AG04450 (cell line): ENCODE data around the gene ABTB1. TPM values are rescaled to one million over a fixed set of nuclear protein-coding genes. Genes with fewer than 3 reads are reported as not detected.

ENCODE experiments used
- CTCF ChIA-PET: fragments of 300-600, 350-600 bp; formaldehyde crosslinking; extraction: SDS; loops from one replicate; lab custom pipeline; 2022; ENCODE audit warnings: antibody characterized with exemption, inconsistent platforms; lab: Charles Lee
- POLR2A ChIA-PET: fragments of 350-600 bp; formaldehyde crosslinking; extraction: SDS; loops from one replicate; lab custom pipeline; 2021; ENCODE audit warnings: antibody characterized with exemption, inconsistent platforms; lab: Yijun Ruan, JAX
- DNase-seq: peaks from one replicate; pipeline ENCODE4 v3.0.0-alpha.2; 2011; ENCODE audit warnings: low read depth, low spot score
- H3K27ac ChIP-seq: one replicate; pipeline ENCODE4 v1.5.1; 2012; ENCODE audit warnings: low read depth, low read length, control low read depth
- H3K27me3 ChIP-seq: one replicate; pipeline ENCODE4 v1.6.0; 2012; ENCODE audit warnings: low read length; ENCODE audit not compliant: control insufficient read depth, insufficient read depth
- H3K4me3 ChIP-seq: 2 replicates; pipeline ENCODE4 v1.5.1; 2011; ENCODE audit warnings: mild to moderate bottlenecking, low read depth, low read length, control low read depth
- H3K9me3 ChIP-seq: 2 replicates; pipeline ENCODE4 v1.5.1; 2012; ENCODE audit warnings: low read length; ENCODE audit not compliant: control insufficient read depth, insufficient read depth
- polyA plus RNA-seq: library from polyadenylated mRNA; depleted of rRNA; stranded (reverse); fragments of >200 nt; gene quantifications from 2 replicates; pipeline ENCODE4 v1.2.3, GENCODE V29; 2011
- TF ChIP-seq, protein P1 (sequence below): IDR thresholded peaks from 2 replicates; pipeline ENCODE4 v1.5.1; 2011; ENCODE audit warnings: low read depth, low read length, control low read depth, inconsistent platforms

Gene ABTB1
- polyA plus RNA-seq, 1 experiment, result 15.5 TPM

DNA sequence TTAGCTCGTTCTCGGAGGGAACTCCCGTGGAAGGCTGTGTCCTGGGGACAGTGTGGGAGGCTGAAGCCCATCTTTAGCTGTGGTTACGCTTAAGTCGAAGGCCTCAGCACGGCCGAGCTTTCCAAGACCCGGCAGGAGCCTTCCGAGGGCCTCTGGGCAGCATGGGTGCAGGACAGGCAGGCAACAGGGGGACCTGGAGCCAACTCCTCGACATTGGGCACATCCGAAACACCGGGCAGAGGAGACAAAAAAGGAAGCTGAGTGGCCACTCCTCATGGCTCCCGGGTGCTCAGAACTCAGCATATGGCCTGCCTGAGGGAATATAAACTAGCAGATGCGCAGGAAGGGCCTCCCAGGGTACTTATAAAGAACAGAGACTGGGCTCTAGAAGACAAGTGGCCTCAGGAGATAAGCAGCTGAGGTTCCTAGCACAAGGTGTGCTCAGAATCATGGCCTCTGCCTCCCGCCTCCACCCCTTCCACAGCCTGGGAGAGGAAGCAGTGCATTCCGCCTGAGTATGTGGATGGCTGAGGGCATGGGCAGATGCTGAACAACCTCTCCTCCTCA lies 34.1 kb downstream of the ABTB1 start:
- no peaks in the 10 kb centered on the region for H3K9me3 ChIP-seq
- no peaks in the 10 kb centered on the region for H3K27me3 ChIP-seq
- H3K27ac ChIP-seq, result no peak overlapping the region
- TF ChIP-seq, protein P1, sequence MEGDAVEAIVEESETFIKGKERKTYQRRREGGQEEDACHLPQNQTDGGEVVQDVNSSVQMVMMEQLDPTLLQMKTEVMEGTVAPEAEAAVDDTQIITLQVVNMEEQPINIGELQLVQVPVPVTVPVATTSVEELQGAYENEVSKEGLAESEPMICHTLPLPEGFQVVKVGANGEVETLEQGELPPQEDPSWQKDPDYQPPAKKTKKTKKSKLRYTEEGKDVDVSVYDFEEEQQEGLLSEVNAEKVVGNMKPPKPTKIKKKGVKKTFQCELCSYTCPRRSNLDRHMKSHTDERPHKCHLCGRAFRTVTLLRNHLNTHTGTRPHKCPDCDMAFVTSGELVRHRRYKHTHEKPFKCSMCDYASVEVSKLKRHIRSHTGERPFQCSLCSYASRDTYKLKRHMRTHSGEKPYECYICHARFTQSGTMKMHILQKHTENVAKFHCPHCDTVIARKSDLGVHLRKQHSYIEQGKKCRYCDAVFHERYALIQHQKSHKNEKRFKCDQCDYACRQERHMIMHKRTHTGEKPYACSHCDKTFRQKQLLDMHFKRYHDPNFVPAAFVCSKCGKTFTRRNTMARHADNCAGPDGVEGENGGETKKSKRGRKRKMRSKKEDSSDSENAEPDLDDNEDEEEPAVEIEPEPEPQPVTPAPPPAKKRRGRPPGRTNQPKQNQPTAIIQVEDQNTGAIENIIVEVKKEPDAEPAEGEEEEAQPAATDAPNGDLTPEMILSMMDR, result no peak
- ChIA-PET POLR2A (no interaction called here), CTCF (interaction anchor here (0.6 to 1.7 kb wide), 3 partner anchors 11 to 724 kb away, joined by 3 to 7 read pairs (median 4); partner anchors contain the start of gene PLXNA1)
- no peak for DNase-seq
- no peak overlapping the region for H3K4me3 ChIP-seq

DNA sequence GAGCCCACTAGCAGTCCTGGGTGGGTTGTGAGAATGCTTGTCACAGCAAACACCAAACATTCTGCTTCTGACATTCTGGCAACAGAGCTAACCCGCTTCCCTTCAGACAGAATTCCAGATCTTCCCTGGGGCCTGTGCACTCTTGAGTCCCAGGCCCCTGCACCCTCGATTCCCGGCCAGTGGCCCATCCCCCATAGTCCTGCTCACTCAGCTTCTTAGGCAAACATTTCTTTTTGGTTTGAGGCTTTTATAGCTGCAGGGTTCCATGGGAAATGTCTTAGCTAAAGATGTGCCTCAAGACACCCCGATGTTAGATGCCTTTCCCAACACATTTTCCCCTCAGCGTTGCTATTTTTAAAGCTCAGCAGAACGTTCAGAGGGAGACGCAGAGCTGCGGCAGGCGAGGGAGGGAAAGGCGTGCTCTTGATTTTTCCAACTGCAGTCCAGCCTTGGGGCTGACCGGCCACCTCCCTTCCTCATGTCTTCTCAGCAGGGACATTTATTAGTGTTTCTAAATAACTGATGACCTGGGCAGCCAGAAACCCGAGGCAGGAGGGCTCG lies 35.2 kb downstream of the ABTB1 start:
- DNase-seq, result no peak
- no peak overlapping the region for H3K27ac ChIP-seq
- H3K27me3 ChIP-seq, result no peaks in the 10 kb centered on the region
- TF ChIP-seq, protein P1, result no peak
- ChIA-PET POLR2A (no interaction called here), CTCF (interaction anchor here (1.2 kb wide), 1 partner anchor 725 kb away, joined by 3 read pairs; the partner anchor contains the start of gene PLXNA1)
- H3K4me3 ChIP-seq, result no peak overlapping the region
- H3K9me3 ChIP-seq, result no peaks in the 10 kb centered on the region

DNA sequence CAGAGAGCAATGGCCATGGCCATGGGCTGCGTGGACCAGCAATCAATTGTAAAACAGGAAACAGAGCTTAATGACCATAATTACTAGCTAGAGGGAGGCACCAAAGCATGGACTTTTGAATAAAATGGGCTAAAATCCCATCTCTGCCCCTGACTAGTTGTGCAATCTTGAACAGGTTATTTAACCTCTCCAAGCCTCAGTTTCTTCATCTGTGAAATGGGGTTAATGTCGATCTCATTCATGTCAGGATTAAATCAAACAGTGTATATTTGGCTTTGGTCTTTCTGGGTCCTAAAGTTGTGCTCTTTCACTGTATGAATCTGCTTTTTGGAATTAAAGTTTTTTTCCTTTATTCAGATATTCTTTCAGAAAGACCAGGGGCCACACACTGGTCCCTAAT lies 36.1 kb downstream of the ABTB1 start:
- H3K9me3 ChIP-seq, result no peaks in the 10 kb centered on the region
- no peak overlapping the region for H3K4me3 ChIP-seq
- TF ChIP-seq, protein P1, result no peak
- no peak for DNase-seq
- H3K27me3 ChIP-seq, result no peaks in the 10 kb centered on the region
- ChIA-PET POLR2A (no interaction called here), CTCF (interaction anchor here (3.3 kb wide), 1 partner anchor 12 kb away, joined by 14 read pairs; no protein-coding TSS in a partner anchor)
- H3K27ac ChIP-seq, result no peak overlapping the region

DNA sequence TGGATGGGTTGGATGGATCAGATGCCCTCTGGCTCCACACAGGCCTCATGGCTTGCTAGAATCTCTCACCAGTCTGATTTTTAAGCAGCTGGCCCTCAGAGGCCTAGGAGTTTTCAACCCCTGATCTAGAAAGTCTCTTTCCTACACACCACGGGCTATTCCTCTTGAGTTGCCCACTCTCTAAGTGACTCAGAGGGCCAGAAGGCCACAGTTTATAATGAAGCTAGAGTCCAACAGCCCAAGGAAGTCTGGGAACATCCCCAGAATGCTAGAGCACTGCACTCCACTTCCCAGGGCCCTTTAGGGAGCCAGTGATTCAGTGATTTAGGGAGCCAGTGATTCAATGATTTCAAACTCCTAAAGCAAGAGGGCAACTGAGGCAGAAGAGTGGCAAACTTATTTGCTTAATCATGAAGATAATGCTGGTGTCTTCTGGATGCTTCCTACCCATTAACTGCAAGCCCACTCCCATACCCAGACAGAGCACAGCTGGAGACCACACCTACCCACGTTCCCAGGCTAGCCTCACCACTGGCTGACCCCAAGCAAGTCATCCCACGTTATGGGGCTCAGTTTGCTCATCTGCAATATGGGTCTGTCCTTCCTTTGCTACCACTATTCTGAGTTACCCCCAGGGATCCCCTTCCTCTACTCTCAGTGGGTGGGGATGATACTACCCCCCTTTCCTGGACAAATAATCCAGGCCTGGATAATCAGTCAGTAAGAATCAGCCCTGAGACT lies 36.7 kb downstream of the ABTB1 start:
- no peaks in the 10 kb centered on the region for H3K27me3 ChIP-seq
- peak overlapping the region; percentile 31 for H3K27ac ChIP-seq
- no peak for DNase-seq
- TF ChIP-seq, protein P1, result no peak
- POLR2A ChIA-PET, result no interaction called here
- CTCF ChIA-PET, result interaction anchor here (3.3 kb wide), 1 partner anchor 13 kb away, joined by 14 read pairs; no protein-coding TSS in a partner anchor
- H3K9me3 ChIP-seq, result no peaks in the 10 kb centered on the region
- H3K4me3 ChIP-seq, result no peak overlapping the region
